Upper lobe of right lung (tissue), 1 donor: ENCODE measurements around the gene LRRC1. TPM values are rescaled to one million over a fixed set of nuclear protein-coding genes. Genes with fewer than 3 reads are reported as not detected.

Source experiments
- ATAC-seq: fragments of 200-7000 bp; cut with Tn5 transposase; one replicate; pipeline ENCODE4 v1.9.1; 2020; ENCODE audit warnings: mild to moderate bottlenecking, moderate library complexity
- DNase-seq: peaks from one replicate; pipeline ENCODE4 v3.0.0-alpha.2; 2020
- H3K27ac ChIP-seq: fragments of 200-600 bp; one replicate; pipeline ENCODE4 v1.8.0; 2022
- H3K27me3 ChIP-seq: fragments of 200-600 bp; one replicate; pipeline ENCODE4 v1.8.0; 2022; ENCODE audit warnings: mild to moderate bottlenecking
- H3K36me3 ChIP-seq: fragments of 200-600 bp; one replicate; pipeline ENCODE4 v1.8.0; 2022
- H3K4me1 ChIP-seq: fragments of 200-600 bp; one replicate; pipeline ENCODE4 v1.8.0; 2022
- H3K4me3 ChIP-seq: fragments of 200-600 bp; one replicate; pipeline ENCODE4 v1.8.0; 2022; ENCODE audit warnings: mild to moderate bottlenecking
- H3K9me3 ChIP-seq: fragments of 200-600 bp; one replicate; pipeline ENCODE4 v1.8.0; 2022
- CTCF ChIP-seq: fragments of 200-600 bp; IDR thresholded peaks from one replicate; pipeline ENCODE4 v1.8.0; 2022; ENCODE audit warnings: antibody characterized with exemption
- intact Hi-C: fragments of 100-400 bp; cut with DNase I; formaldehyde crosslinking; loops from one replicate; pipeline ENCODE4 v1.11.0; 2022
- total RNA-seq: library from RNA; stranded (reverse); fragmentation: NEBNext Ultra II Directional; extraction: Animal tissue kit (Norgen Biotek cat#: 25700); gene quantifications from one replicate; pipeline ENCODE4 v1.2.1, GENCODE V29; 2021
- donor health status: DM: no; HTN: yes; CAD: no; lungs with severe emphysema.

The LRRC1 gene
- total RNA-seq, 1 donor from 2014 or later, result 22.3 TPM

- H3K27ac ChIP-seq, result no peak overlapping the region
- ATAC-seq (no peak), DNase-seq (no peak)
- H3K27me3 ChIP-seq, result no peaks in the 10 kb centered on the region
- H3K4me1 ChIP-seq, result no peaks in the 10 kb centered on the region
- intact Hi-C loops, result no loop called here
- H3K36me3 ChIP-seq, result no peaks in the 10 kb centered on the region
- no peak overlapping the region for H3K4me3 ChIP-seq
- no peaks in the 10 kb centered on the region for H3K9me3 ChIP-seq
- TF ChIP-seq CTCF, result no peak
These were observed 124.2 kb downstream of the LRRC1 start for GRCh38 chr6:53918854-53919510.

GRCh38 chr6:53919881-53920360 is 125.1 kb downstream of the LRRC1 start:
- ATAC-seq (no peak), DNase-seq (no peak)
- no peak for TF ChIP-seq CTCF
- no peak overlapping the region for H3K4me3 ChIP-seq
- no peaks in the 10 kb centered on the region for H3K36me3 ChIP-seq
- no peaks in the 10 kb centered on the region for H3K27me3 ChIP-seq
- H3K9me3 ChIP-seq, result no peaks in the 10 kb centered on the region
- intact Hi-C loops, result no loop called here
- no peak overlapping the region for H3K27ac ChIP-seq
- no peaks in the 10 kb centered on the region for H3K4me1 ChIP-seq

GRCh38 chr6:53920881-53921280 is 126.1 kb downstream of the LRRC1 start:
- no peak for TF ChIP-seq CTCF
- Histone ChIP-seq H3K9me3 (no peaks in the 10 kb centered on the region), H3K27ac (no peak overlapping the region), H3K4me1 (no peaks in the 10 kb centered on the region), H3K36me3 (no peaks in the 10 kb centered on the region), H3K4me3 (no peak overlapping the region), H3K27me3 (no peaks in the 10 kb centered on the region)
- intact Hi-C loops, result no loop called here
- no peak for ATAC-seq
- DNase-seq, result no peak

- H3K4me1 ChIP-seq, result no peaks in the 10 kb centered on the region
These were observed 126.8 kb downstream of the LRRC1 start for GRCh38 chr6:53921639-53922038.

GRCh38 chr6:53922539-53922981 is 127.8 kb downstream of the LRRC1 start:
- Histone ChIP-seq H3K36me3 (no peaks in the 10 kb centered on the region), H3K9me3 (no peaks in the 10 kb centered on the region), H3K4me3 (no peak overlapping the region), H3K27me3 (no peaks in the 10 kb centered on the region), H3K27ac (no peak overlapping the region), H3K4me1 (no peaks in the 10 kb centered on the region)
- DNase-seq, result no peak
- intact Hi-C loops, result no loop called here
- ATAC-seq, result peak; percentile 81
- no peak for TF ChIP-seq CTCF

More at GRCh38 chr6:53921639-53922038, 126.8 kb downstream of the LRRC1 start:
- intact Hi-C loops, result no loop called here
- no peak for TF ChIP-seq CTCF
- Histone ChIP-seq H3K4me3 (no peak overlapping the region), H3K27ac (no peak overlapping the region), H3K36me3 (no peaks in the 10 kb centered on the region), H3K27me3 (no peaks in the 10 kb centered on the region), H3K9me3 (no peaks in the 10 kb centered on the region)
- ATAC-seq (no peak), DNase-seq (no peak)
